Measurements from ENCODE around the gene NUS1. TPM values are rescaled to one million over a fixed set of nuclear protein-coding genes. Genes with fewer than 3 reads are reported as not detected.

The NUS1 gene
- total and polyA plus RNA-seq, 10 of the 15 experiments (the other 5 are each of a cell fraction or from before 2014, with no cell fraction given), result 16.7 to 46.5 (median 22.1) TPM

DNA sequence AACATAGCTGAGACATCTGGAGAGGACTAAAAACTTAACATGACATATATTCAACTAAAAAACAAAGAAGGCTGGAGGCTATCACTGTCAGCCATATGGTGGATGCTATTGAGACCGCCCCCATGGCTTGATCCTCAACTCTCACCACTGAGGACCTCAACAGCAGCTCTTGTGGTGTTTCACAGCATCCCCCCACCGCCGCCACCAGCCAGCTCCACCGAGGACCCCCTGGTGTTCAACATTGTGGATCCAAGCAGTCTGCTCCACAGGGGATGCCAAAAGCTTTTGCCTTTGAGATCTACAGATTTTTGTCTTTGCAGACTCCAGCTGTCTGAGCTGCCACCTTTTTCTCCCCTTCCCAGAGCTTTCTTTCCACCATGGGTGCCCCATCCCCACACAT is 64.6 kb downstream of the NUS1 start:
- peaks cover 2% of the 10 kb centered on the region; the same call in 2 of the 3 replicates for H3K9me3 ChIP-seq (replicated peaks; ENCODE audit: control insufficient read depth, insufficient read depth, low read length)
- WGBS (ENCODE audit: insufficient coverage, insufficient replicate concordance, low lambda C conversion rate, missing lambda C conversion rate), result 32% methylated on average over 4 of the region's 4 CpGs
- in situ Hi-C loops (cut with MboI) (no loop called here), intact Hi-C loops (cut with micrococcal nuclease; ENCODE audit: unreplicated experiment) (no loop called here)
- no peak overlapping the region for H3K9ac ChIP-seq (ENCODE audit: control insufficient read depth, insufficient read depth, low read length)
- no peak overlapping the region for H3K27ac ChIP-seq (ENCODE audit: control insufficient read depth, insufficient read depth)
- ChIA-PET POLR2A (no interaction called here), RAD21 (ENCODE audit: unreplicated experiment) (interaction anchor here (0.9 kb wide), 1 partner anchor 63 kb away, joined by 3 read pairs; no protein-coding TSS in a partner anchor), CTCF (interaction anchor here (1.4 kb wide), 1 partner anchor 89 kb away, joined by 3 read pairs; no protein-coding TSS in a partner anchor), SMC1A (ENCODE audit: uncharacterized antibody, unreplicated experiment) (no interaction called here)
- DNase-seq (ENCODE audit: low read depth, low spot score), result no peak
- no peaks in the 10 kb centered on the region for H3K4me1 ChIP-seq (ENCODE audit: control insufficient read depth, insufficient read depth, low read length)
- no peaks in the 10 kb centered on the region for H4K20me1 ChIP-seq (ENCODE audit: control insufficient read depth, insufficient read depth)
- H2AFZ ChIP-seq (ENCODE audit: control insufficient read depth, low read depth, low read length), result no peak overlapping the region
- H3K79me2 ChIP-seq (ENCODE audit: control insufficient read depth, insufficient read depth, low read length), result no peaks in the 10 kb centered on the region
- no peak for ATAC-seq
- H3K27me3 ChIP-seq (replicated peaks in 1 of 2; ENCODE audit: control insufficient read depth in 2 of 2, insufficient read depth in 2 of 2, low read length in 1 of 2), result no peaks in the 10 kb centered on the region
- H3K4me3 ChIP-seq, result no peak overlapping the region
- no peaks in the 10 kb centered on the region for H3K36me3 ChIP-seq (ENCODE audit: control insufficient read depth in 2 of 2, insufficient read depth in 2 of 2, low read length in 1 of 2)
- FAIRE-seq, result no peak
- TF ChIP-seq SMARCA5 (IDR thresholded peaks at IDR 0.05), result no peak
- TF ChIP-seq ZNF622 (IDR thresholded peaks at IDR 0.05), result no peak
- no peak for TF ChIP-seq SP1 (IDR thresholded peaks at IDR 0.05; ENCODE audit: low read depth, low read length)
- TF ChIP-seq RB1 (IDR thresholded peaks at IDR 0.05; ENCODE audit: borderline replicate concordance), result no peak
- TF ChIP-seq PAX8 (IDR thresholded peaks at IDR 0.05), result no peak
- TF ChIP-seq, protein P1, sequence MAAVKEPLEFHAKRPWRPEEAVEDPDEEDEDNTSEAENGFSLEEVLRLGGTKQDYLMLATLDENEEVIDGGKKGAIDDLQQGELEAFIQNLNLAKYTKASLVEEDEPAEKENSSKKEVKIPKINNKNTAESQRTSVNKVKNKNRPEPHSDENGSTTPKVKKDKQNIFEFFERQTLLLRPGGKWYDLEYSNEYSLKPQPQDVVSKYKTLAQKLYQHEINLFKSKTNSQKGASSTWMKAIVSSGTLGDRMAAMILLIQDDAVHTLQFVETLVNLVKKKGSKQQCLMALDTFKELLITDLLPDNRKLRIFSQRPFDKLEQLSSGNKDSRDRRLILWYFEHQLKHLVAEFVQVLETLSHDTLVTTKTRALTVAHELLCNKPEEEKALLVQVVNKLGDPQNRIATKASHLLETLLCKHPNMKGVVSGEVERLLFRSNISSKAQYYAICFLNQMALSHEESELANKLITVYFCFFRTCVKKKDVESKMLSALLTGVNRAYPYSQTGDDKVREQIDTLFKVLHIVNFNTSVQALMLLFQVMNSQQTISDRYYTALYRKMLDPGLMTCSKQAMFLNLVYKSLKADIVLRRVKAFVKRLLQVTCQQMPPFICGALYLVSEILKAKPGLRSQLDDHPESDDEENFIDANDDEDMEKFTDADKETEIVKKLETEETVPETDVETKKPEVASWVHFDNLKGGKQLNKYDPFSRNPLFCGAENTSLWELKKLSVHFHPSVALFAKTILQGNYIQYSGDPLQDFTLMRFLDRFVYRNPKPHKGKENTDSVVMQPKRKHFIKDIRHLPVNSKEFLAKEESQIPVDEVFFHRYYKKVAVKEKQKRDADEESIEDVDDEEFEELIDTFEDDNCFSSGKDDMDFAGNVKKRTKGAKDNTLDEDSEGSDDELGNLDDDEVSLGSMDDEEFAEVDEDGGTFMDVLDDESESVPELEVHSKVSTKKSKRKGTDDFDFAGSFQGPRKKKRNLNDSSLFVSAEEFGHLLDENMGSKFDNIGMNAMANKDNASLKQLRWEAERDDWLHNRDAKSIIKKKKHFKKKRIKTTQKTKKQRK (IDR thresholded peaks at IDR 0.05; ENCODE audit: low read depth, low read length), result no peak
- TF ChIP-seq BACH1 (IDR thresholded peaks at IDR 0.05; ENCODE audit: borderline replicate concordance), result no peak
- TF ChIP-seq, protein P2, sequence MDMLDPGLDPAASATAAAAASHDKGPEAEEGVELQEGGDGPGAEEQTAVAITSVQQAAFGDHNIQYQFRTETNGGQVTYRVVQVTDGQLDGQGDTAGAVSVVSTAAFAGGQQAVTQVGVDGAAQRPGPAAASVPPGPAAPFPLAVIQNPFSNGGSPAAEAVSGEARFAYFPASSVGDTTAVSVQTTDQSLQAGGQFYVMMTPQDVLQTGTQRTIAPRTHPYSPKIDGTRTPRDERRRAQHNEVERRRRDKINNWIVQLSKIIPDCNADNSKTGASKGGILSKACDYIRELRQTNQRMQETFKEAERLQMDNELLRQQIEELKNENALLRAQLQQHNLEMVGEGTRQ (IDR thresholded peaks at IDR 0.05; ENCODE audit: borderline replicate concordance, low read depth, low read length), result no peak
- no peak for TF ChIP-seq YY1 (IDR thresholded peaks at IDR 0.05; ENCODE audit: low read depth, low read length)
- no peak for TF ChIP-seq FOXM1 (IDR thresholded peaks at IDR 0.05; ENCODE audit: low read depth, low read length)
- no peak for TF ChIP-seq WRNIP1 (IDR thresholded peaks at IDR 0.05; ENCODE audit: borderline replicate concordance, low read depth, low read length)
- no peak for TF ChIP-seq HDGF (IDR thresholded peaks at IDR 0.05)
- no peak for TF ChIP-seq TARDBP (IDR thresholded peaks at IDR 0.05; ENCODE audit: borderline replicate concordance)
- H3K4me2 ChIP-seq (ENCODE audit: control insufficient read depth, insufficient read depth), result no peak overlapping the region
- no TSS peak for BruUV-seq (replicated peaks)
